ENCODE results near the gene INCA1.

DNA sequence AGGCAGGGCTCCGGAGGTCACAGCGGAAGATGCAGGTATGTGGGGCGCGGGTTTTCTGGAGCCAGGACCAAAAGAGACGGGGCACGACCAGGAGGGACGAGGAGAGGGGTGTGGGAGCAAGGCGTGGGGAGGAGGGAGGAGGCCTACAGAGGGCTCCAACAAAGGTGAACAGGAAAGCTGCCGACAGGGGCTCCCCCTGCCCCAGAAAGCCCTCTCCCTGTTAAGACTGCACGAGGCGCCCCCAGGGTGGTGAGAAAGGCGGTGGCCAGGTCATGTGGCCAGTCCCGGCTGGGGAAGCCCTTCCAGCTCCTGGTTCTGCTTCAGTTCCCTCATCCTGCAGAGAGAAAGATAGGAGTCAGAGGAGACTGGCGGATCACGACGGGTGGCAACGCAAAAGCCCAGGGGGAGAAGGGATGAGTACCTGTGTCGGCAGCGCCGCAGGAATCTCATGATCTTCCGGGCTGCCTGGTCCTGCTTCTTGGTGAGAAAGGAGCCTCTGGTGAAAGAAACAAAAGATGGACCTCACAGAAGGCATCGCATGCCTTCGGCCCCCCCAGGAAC, 28.8 kb downstream of the INCA1 start:
- TF ChIP-seq CTCF (IDR thresholded peaks at IDR 0.05; ENCODE audit: low read length) (no peak), EZH2 (IDR thresholded peaks at IDR 0.05; ENCODE audit: borderline replicate concordance, low read length) (no peak)
